A549 (cell line): Measurements from ENCODE around the gene WBP1L. TPM values are rescaled to one million over a fixed set of nuclear protein-coding genes. Genes with fewer than 3 reads are reported as not detected.
"Not testable (repeated sequence)": the region's sequence is repeated elsewhere in the genome, so short reads cannot be mapped to it uniquely, and the experiment has no call there.

Source experiments
- ATAC-seq, 2 experiments: fragments of 200-7000 bp in 1 of 2; fragments of >200 bp in 1 of 2; cut with Nextera tagmentation in 1 of 2; cut with Tn5 transposase in 1 of 2; 3 replicates each; pipeline versions ENCODE4 v1.8.0 to v1.9.1; 2018 to 2020; ENCODE audit warnings: mild to moderate bottlenecking in 1 of 2, moderate library complexity in 1 of 2
- CTCF ChIA-PET: fragments of 300-600 bp; sonication (Branson Sonifier 250); formaldehyde crosslinking; extraction: SDS; loops from one replicate; lab custom pipeline; 2021; ENCODE audit warnings: antibody characterized with exemption, inconsistent platforms; lab: Yijun Ruan, JAX
- POLR2A ChIA-PET: fragments of 350-600 bp; formaldehyde crosslinking; extraction: SDS; loops from one replicate; lab custom pipeline; 2021; ENCODE audit warnings: antibody characterized with exemption, inconsistent platforms; lab: Yijun Ruan, JAX
- DNase-seq, 2 experiments: peaks; one replicate each; pipeline versions ENCODE4 v3.0.0 to v3.0.0-alpha.2; 2011 to 2016; ENCODE audit warnings: low read depth in 1 of 2, low spot score in 1 of 2
- FAIRE-seq: peaks from 2 replicates; lab custom pipeline; 2011; peaks lifted over from hg19 to GRCh38; lab: Jason Lieb, UNC
- H3K27ac ChIP-seq, 2 experiments: fragments of >200 bp; sonication (Bioruptor Twin); formaldehyde crosslinking; 3 replicates each; pipeline ENCODE4 v1.5.1; 2016 to 2017
- H3K4me1 ChIP-seq: fragments of >200 bp; sonication (Bioruptor Twin); formaldehyde crosslinking; 3 replicates; pipeline ENCODE4 v1.6.1; 2016
- H3K4me2 ChIP-seq: fragments of >200 bp; sonication (Bioruptor Twin); formaldehyde crosslinking; 3 replicates; pipeline ENCODE4 v1.6.1; 2016
- H3K4me3 ChIP-seq: fragments of >200 bp; sonication (Bioruptor Twin); formaldehyde crosslinking; 3 replicates; pipeline ENCODE4 v1.5.1; 2016
- H3K9me3 ChIP-seq: fragments of >200 bp; sonication (Bioruptor Twin); formaldehyde crosslinking; 3 replicates; pipeline ENCODE4 v1.6.1; 2016
- BCL3 ChIP-seq: fragments of >200 bp; sonication (Bioruptor Twin); formaldehyde crosslinking; IDR thresholded peaks from 3 replicates; pipeline ENCODE4 v1.6.1; 2016
- CHD4 ChIP-seq: fragments of 200-600 bp; sonication (generic); IDR thresholded peaks from 2 replicates; pipeline ENCODE4 v1.6.1; 2016; ENCODE audit warnings: antibody characterized with exemption, mild to moderate bottlenecking, borderline replicate concordance
- FOSB ChIP-seq: fragments of 250-450 bp; sonication (Bioruptor Pico); IDR thresholded peaks from 2 replicates; pipeline ENCODE4 v1.5.0; 2020; ENCODE audit warnings: mild to moderate bottlenecking, moderate library complexity
- FOSL2 ChIP-seq, 2 experiments: fragments of 450-650 bp in 1 of 2; fragments of >200 bp in 1 of 2; sonication (Bioruptor Twin) in 1 of 2; formaldehyde crosslinking; IDR thresholded peaks; 2 replicates each; pipeline versions ENCODE4 v1.5.0 to v1.6.1; 2016 to 2020; ENCODE audit warnings: mild to moderate bottlenecking in 1 of 2, moderate library complexity in 1 of 2
- HES2 ChIP-seq: fragments of >200 bp; sonication (Bioruptor Twin); formaldehyde crosslinking; IDR thresholded peaks from 2 replicates; pipeline ENCODE4 v1.6.1; 2016
- JUNB ChIP-seq: fragments of >200 bp; sonication (Bioruptor Twin); formaldehyde crosslinking; IDR thresholded peaks from 2 replicates; pipeline ENCODE4 v1.6.1; 2016
- KDM5A ChIP-seq: fragments of 200-600 bp; sonication (generic); IDR thresholded peaks from 2 replicates; pipeline ENCODE4 v1.6.1; 2016; ENCODE audit warnings: antibody characterized with exemption, mild to moderate bottlenecking
- MAFK ChIP-seq: fragments of 450-650 bp; IDR thresholded peaks from 2 replicates; pipeline ENCODE4 v1.6.1; 2014; ENCODE audit not compliant: partially characterized antibody
- NPAS2 ChIP-seq: fragments of 250-450 bp; sonication (Bioruptor Pico); IDR thresholded peaks from 2 replicates; pipeline ENCODE4 v1.8.0; 2022; ENCODE audit warnings: mild to moderate bottlenecking, moderate library complexity, borderline replicate concordance
- PHF8 ChIP-seq: fragments of 200-600 bp; sonication (generic); IDR thresholded peaks from 2 replicates; pipeline ENCODE4 v1.6.1; 2016; ENCODE audit warnings: low read depth, mild to moderate bottlenecking, antibody characterized with exemption, moderate library complexity, borderline replicate concordance
- ZNF302 ChIP-seq: fragments of 250-450 bp; sonication (Bioruptor Pico); IDR thresholded peaks from 2 replicates; pipeline ENCODE4 v1.9.0; 2021; ENCODE audit warnings: inconsistent platforms, mild to moderate bottlenecking, moderate library complexity
- ZSCAN20 ChIP-seq: fragments of 250-450 bp; sonication (Bioruptor Pico); IDR thresholded peaks from 2 replicates; pipeline ENCODE4 v1.8.0; 2022; ENCODE audit warnings: mild to moderate bottlenecking, moderate library complexity
- WGBS: methylation state at CpG from one replicate; pipeline ENCODE4 v1.1.6; 2017; ENCODE audit errors: missing lambda C conversion rate; 5-methylcytosine and 5-hydroxymethylcytosine counted together
- polyA plus RNA-seq, 4 experiments: library from polyadenylated mRNA; depleted of rRNA in 3 of 4; stranded (reverse); fragments of >200 nt; fragmentation: RNase III in 1 of 4; extraction: RNeasy Plus Mini Kit Qiagen cat#74134 plus additional on column Dnase treatment in 1 of 4; gene quantifications; 2 replicates in 3 of 4; 3 replicates in 1 of 4; pipeline ENCODE4 v1.2.3, GENCODE V29; 2011 to 2017

WBP1L gene
- polyA plus RNA-seq, 2 of the 4 experiments (the other 2 are of a cell fraction) = 19.8 to 23.5 TPM

- ChIA-PET CTCF (interaction anchor here (0.7 to 3.1 kb wide), 3 partner anchors 15 to 51 kb away, joined by 3 to 9 read pairs (median 5); no protein-coding TSS in a partner anchor), POLR2A (no interaction called here)
- FAIRE-seq = no peak
Observed at GRCh38 chr10:102850025-102850518, 106.3 kb downstream of the WBP1L start.

GRCh38 chr10:102853237-102853636 is 109.5 kb downstream of the WBP1L start:
- WGBS = 88% methylated on average over 7 of the region's 7 CpGs
- DNase-seq, ATAC-seq, CTCF ChIA-PET, H3K27ac ChIP-seq, FAIRE-seq, POLR2A ChIA-PET, H3K9me3 ChIP-seq, H3K4me3 ChIP-seq: not testable (repeated sequence)
- H3K4me1 ChIP-seq = peaks cover 23% of the 10 kb centered on the region
- peak overlapping the region; percentile 63; the same call in 2 of the 3 replicates for H3K4me2 ChIP-seq

More at GRCh38 chr10:102850025-102850518, 106.3 kb downstream of the WBP1L start:
- Histone ChIP-seq H3K4me1 (peaks cover 6% of the 10 kb centered on the region), H3K4me3 (no peak overlapping the region), H3K27ac (no peak overlapping the region), H3K4me2 (no peak overlapping the region), H3K9me3 (no peaks in the 10 kb centered on the region)
- no peak for ATAC-seq
- DNase-seq = no peak
- WGBS = 75% methylated on average over 9 of the region's 9 CpGs
- TF ChIP-seq NPAS2 (no peak), KDM5A (no peak)

- H3K9me3 ChIP-seq; FAIRE-seq; TF ChIP-seq FOSL2 (IDR thresholded peaks at IDR 0.05): not testable (repeated sequence)
- TF ChIP-seq FOSL2 (CRISPR knock-in tag; IDR thresholded peaks at IDR 0.05) (peak; percentile 76), CHD4 (peak; percentile 71)
- Histone ChIP-seq H3K4me1 (peaks cover 23% of the 10 kb centered on the region), H3K4me2 (peak overlapping the region; percentile 70), H3K27ac (peak overlapping the region; percentile 21 to 54; a peak in 3 of 6 replicates), H3K4me3 (0 out of 3 replicates have a peak overlapping the region, but pooled peaks have one; percentile 4)
- WGBS = 37% methylated on average over 11 of the region's 11 CpGs
- ChIA-PET POLR2A (interaction anchor here (0.7 to 1.2 kb wide), 2 partner anchors 46 to 142 kb away, joined by 4 to 7 read pairs; partner anchors contain the start of gene ARL3), CTCF (interaction anchor here (0.6 kb wide), 1 partner anchor 399 kb away, joined by 4 read pairs; no protein-coding TSS in a partner anchor)
- DNase-seq (peak in 1 of 2 experiments; percentile 62), ATAC-seq (peak in 1 of 2 experiments; percentile 46; a peak in 3 of 6 replicates)
Observed at GRCh38 chr10:102855731-102856436, 112.1 kb downstream of the WBP1L start.

GRCh38 chr10:102856758-102857424 is 113.1 kb downstream of the WBP1L start:
- CTCF ChIA-PET = no interaction called here
- Histone ChIP-seq H3K27ac (peak overlapping the region in 1 of 2 experiments; percentile 17; a peak in 1 of 6 replicates), H3K4me2 (no peak overlapping the region; the same call in 2 of the 3 replicates), H3K9me3 (no peaks in the 10 kb centered on the region), H3K4me1 (peaks cover 23% of the 10 kb centered on the region)
- ATAC-seq = no peak
- POLR2A ChIA-PET = no interaction called here
- DNase-seq = no peak
- WGBS = 78% methylated on average over 3 of the region's 3 CpGs
- TF ChIP-seq HES2 (no peak), BCL3 (no peak), MAFK (peak; percentile 16), FOSB (CRISPR knock-in tag) (no peak), ZNF302 (CRISPR knock-in tag) (no peak), ZSCAN20 (no peak), PHF8 (no peak), JUNB (no peak)
- TF ChIP-seq, all 56 proteins: peak for 1
- H3K4me3 ChIP-seq = no peak overlapping the region
- no peak for FAIRE-seq
